ES-I3 (cell line): ENCODE data around the gene USP10.
"Not testable (repeated sequence)": the region's sequence is repeated elsewhere in the genome, so short reads cannot be mapped to it uniquely, and the experiment has no call there.

ENCODE experiments used
- H3K36me3 ChIP-seq: 2 replicates; pipeline ENCODE4 v1.6.1; 2013; ENCODE audit warnings: mild to moderate bottlenecking, low read length, control low read depth, moderate library complexity; ENCODE audit not compliant: insufficient read depth
- H3K4me1 ChIP-seq: 2 replicates; pipeline ENCODE4 v1.6.1; 2013; ENCODE audit warnings: mild to moderate bottlenecking, control low read depth, low read length; ENCODE audit not compliant: insufficient read depth
- H3K9ac ChIP-seq: 2 replicates; pipeline ENCODE4 v1.6.1; 2013; ENCODE audit warnings: low read depth, mild to moderate bottlenecking, low read length, moderate library complexity
- H3K9me3 ChIP-seq: 2 replicates; pipeline ENCODE4 v1.6.1; 2013; ENCODE audit warnings: mild to moderate bottlenecking, low read length, moderate library complexity; ENCODE audit not compliant: control insufficient read depth, insufficient read depth

USP10 gene

GRCh38 chr16:84722068-84722467 lies 22.3 kb downstream of the USP10 start:
- H3K9ac ChIP-seq: no peak overlapping the region
- no peaks in the 10 kb centered on the region for H3K9me3 ChIP-seq
- H3K4me1 ChIP-seq: peaks cover 38% of the 10 kb centered on the region
- no peaks in the 10 kb centered on the region for H3K36me3 ChIP-seq

GRCh38 chr16:84723906-84724305 lies 24.1 kb downstream of the USP10 start:
- Histone ChIP-seq H3K4me1 (peaks cover 49% of the 10 kb centered on the region), H3K9me3 (no peaks in the 10 kb centered on the region), H3K9ac (no peak overlapping the region), H3K36me3 (no peaks in the 10 kb centered on the region)

- Histone ChIP-seq H3K36me3 (no peaks in the 10 kb centered on the region), H3K9me3 (no peaks in the 10 kb centered on the region), H3K4me1 (peaks cover 53% of the 10 kb centered on the region), H3K9ac (no peak overlapping the region)
These were observed 25.0 kb downstream of the USP10 start for GRCh38 chr16:84724606-84725309.

- peaks cover 57% of the 10 kb centered on the region for H3K4me1 ChIP-seq
These were observed 25.8 kb downstream of the USP10 start for GRCh38 chr16:84725481-84726078.

GRCh38 chr16:84726079-84726668 lies 26.4 kb downstream of the USP10 start:
- peaks cover 58% of the 10 kb centered on the region for H3K4me1 ChIP-seq

More at GRCh38 chr16:84725481-84726078, 25.8 kb downstream of the USP10 start:
- Histone ChIP-seq H3K9ac (no peak overlapping the region), H3K9me3 (no peaks in the 10 kb centered on the region), H3K36me3 (no peaks in the 10 kb centered on the region)

GRCh38 chr16:84726669-84727467 lies 27.1 kb downstream of the USP10 start:
- Histone ChIP-seq H3K9ac (no peak overlapping the region), H3K4me1 (peaks cover 65% of the 10 kb centered on the region), H3K36me3 (no peaks in the 10 kb centered on the region), H3K9me3 (no peaks in the 10 kb centered on the region)

More at GRCh38 chr16:84726079-84726668, 26.4 kb downstream of the USP10 start:
- no peaks in the 10 kb centered on the region for H3K36me3 ChIP-seq
- H3K9ac ChIP-seq: no peak overlapping the region
- no peaks in the 10 kb centered on the region for H3K9me3 ChIP-seq

- Histone ChIP-seq H3K9me3 (no peaks in the 10 kb centered on the region), H3K36me3 (no peaks in the 10 kb centered on the region), H3K4me1 (peaks cover 68% of the 10 kb centered on the region), H3K9ac (no peak overlapping the region)
These were observed 29.1 kb downstream of the USP10 start for GRCh38 chr16:84728853-84729424.

GRCh38 chr16:84729716-84730320 lies 30.0 kb downstream of the USP10 start:
- Histone ChIP-seq H3K9ac (no peak overlapping the region), H3K36me3 (no peaks in the 10 kb centered on the region), H3K4me1 (peaks cover 67% of the 10 kb centered on the region), H3K9me3 (no peaks in the 10 kb centered on the region)

- Histone ChIP-seq H3K4me1 (peaks cover 69% of the 10 kb centered on the region), H3K9me3 (no peaks in the 10 kb centered on the region), H3K9ac (peak overlapping the region; percentile 26; the same call in 1 of the 2 replicates), H3K36me3 (no peaks in the 10 kb centered on the region)
These were observed 30.8 kb downstream of the USP10 start for GRCh38 chr16:84730406-84731106.

GRCh38 chr16:84732332-84732673 lies 32.5 kb downstream of the USP10 start:
- H3K9ac ChIP-seq, H3K36me3 ChIP-seq, H3K9me3 ChIP-seq: not testable (repeated sequence)
- H3K4me1 ChIP-seq: peaks cover 65% of the 10 kb centered on the region

- Histone ChIP-seq H3K36me3 (no peaks in the 10 kb centered on the region), H3K9me3 (no peaks in the 10 kb centered on the region), H3K9ac (no peak overlapping the region), H3K4me1 (peaks cover 60% of the 10 kb centered on the region)
These were observed 33.0 kb downstream of the USP10 start for GRCh38 chr16:84732674-84733352.

GRCh38 chr16:84735849-84736586 lies 36.2 kb downstream of the USP10 start:
- Histone ChIP-seq H3K9ac (no peak overlapping the region), H3K4me1 (peaks cover 57% of the 10 kb centered on the region), H3K36me3 (no peaks in the 10 kb centered on the region), H3K9me3 (no peaks in the 10 kb centered on the region)
